Stimulated activated naive CD8-positive, alpha-beta T cell treated with anti-CD3 and anti-CD28 coated beads, Interleukin-15, amount 100 ng/mL, for 72 hours (primary cell): ENCODE results near the gene PLCB2.

Experiments used
- ATAC-seq: fragments of 150-1000 bp; cut with Tn5 transposase; 2 replicates; pipeline ENCODE4 v1.10.0; 2021; ENCODE audit warnings: mild to moderate bottlenecking, moderate library complexity
- DNase-seq, 2 donors: peaks; one replicate each; pipeline ENCODE4 v3.0.0; 2021 to 2022
- H3K27ac Mint-ChIP-seq, 2 donors: one replicate each; pipeline ENCODE4 v1.8.0; 2022; ENCODE audit warnings: mild to moderate bottlenecking in 2 of 2, mixed read lengths in 2 of 2, moderate library complexity in 2 of 2
- H3K27me3 Mint-ChIP-seq: one replicate; pipeline ENCODE4 v1.8.0; 2022; ENCODE audit warnings: mixed read lengths
- H3K4me1 Mint-ChIP-seq: one replicate; pipeline ENCODE4 v1.8.0; 2022; ENCODE audit warnings: mild to moderate bottlenecking, mixed read lengths
- H3K4me3 Mint-ChIP-seq, 2 donors: one replicate each; pipeline ENCODE4 v1.8.0; 2022; ENCODE audit warnings: mild to moderate bottlenecking in 2 of 2, mixed read lengths in 2 of 2, moderate library complexity in 1 of 2
- H3K9me3 Mint-ChIP-seq, 2 donors: one replicate each; pipeline ENCODE4 v1.8.0; 2022; ENCODE audit warnings: mixed read lengths in 2 of 2

The PLCB2 gene

GRCh38 chr15:40345225-40345866, 37.6 kb upstream of the PLCB2 start:
- H3K9me3 Mint-ChIP-seq, result no peaks in the 10 kb centered on the region
- ATAC-seq, result no peak
- no peak for DNase-seq
- peaks cover 6% of the 10 kb centered on the region for H3K4me1 Mint-ChIP-seq
- no peak overlapping the region for H3K4me3 Mint-ChIP-seq
- no peak overlapping the region for H3K27ac Mint-ChIP-seq
- no peaks in the 10 kb centered on the region for H3K27me3 Mint-ChIP-seq

- H3K27ac Mint-ChIP-seq, result no peak overlapping the region
- H3K4me3 Mint-ChIP-seq, result no peak overlapping the region
- no peaks in the 10 kb centered on the region for H3K27me3 Mint-ChIP-seq
- H3K9me3 Mint-ChIP-seq, result no peaks in the 10 kb centered on the region
- peaks cover 6% of the 10 kb centered on the region for H3K4me1 Mint-ChIP-seq
- DNase-seq (peak; percentile 59 to 72), ATAC-seq (peak; percentile 77)
Measured at GRCh38 chr15:40344631-40345120, 36.9 kb upstream of the PLCB2 start.

- Mint-ChIP-seq H3K4me1 (peaks cover 6% of the 10 kb centered on the region), H3K27me3 (no peaks in the 10 kb centered on the region), H3K4me3 (no peak overlapping the region), H3K9me3 (no peaks in the 10 kb centered on the region), H3K27ac (no peak overlapping the region)
- no peak for ATAC-seq
- no peak for DNase-seq
Measured at GRCh38 chr15:40344217-40344616, 36.5 kb upstream of the PLCB2 start.

- H3K9me3 Mint-ChIP-seq, result no peaks in the 10 kb centered on the region
- DNase-seq (no peak), ATAC-seq (no peak)
- no peak overlapping the region for H3K27ac Mint-ChIP-seq
- no peak overlapping the region for H3K4me3 Mint-ChIP-seq
- H3K27me3 Mint-ChIP-seq, result no peaks in the 10 kb centered on the region
- H3K4me1 Mint-ChIP-seq, result peaks cover 6% of the 10 kb centered on the region
Measured at GRCh38 chr15:40343512-40343911, 35.8 kb upstream of the PLCB2 start.

GRCh38 chr15:40342416-40343320, 34.9 kb upstream of the PLCB2 start:
- Mint-ChIP-seq H3K27ac (no peak overlapping the region), H3K9me3 (no peaks in the 10 kb centered on the region), H3K27me3 (no peaks in the 10 kb centered on the region), H3K4me1 (peaks cover 13% of the 10 kb centered on the region), H3K4me3 (no peak overlapping the region)
- ATAC-seq (no peak), DNase-seq (no peak)

GRCh38 chr15:40340740-40341400, 33.1 kb upstream of the PLCB2 start, which contains the start of gene CCDC9B:
Gene CCDC9B (minus strand): TSS chr15:40340939. CDS start chr15:40340819, 120 bp downstream.
- no peak for ATAC-seq
- Mint-ChIP-seq H3K9me3 (no peaks in the 10 kb centered on the region), H3K4me3 (no peak within 1 kb of the TSS), H3K4me1 (peaks cover 20% of the 10 kb centered on the region), H3K27me3 (no peaks in the 10 kb centered on the region), H3K27ac (peak within 1 kb of the TSS in 1 of 2 donors; percentile 43)
- DNase-seq, result no peak

- ATAC-seq (no peak), DNase-seq (no peak)
- H3K9me3 Mint-ChIP-seq, result no peaks in the 10 kb centered on the region
- no peaks in the 10 kb centered on the region for H3K27me3 Mint-ChIP-seq
- peaks cover 23% of the 10 kb centered on the region for H3K4me1 Mint-ChIP-seq
- no peak overlapping the region for H3K4me3 Mint-ChIP-seq
- peak overlapping the region in 1 of 2 donors; percentile 43 for H3K27ac Mint-ChIP-seq
Measured at GRCh38 chr15:40340038-40340739, 32.5 kb upstream of the PLCB2 start.

- Mint-ChIP-seq H3K27ac (no peak overlapping the region), H3K4me1 (peaks cover 27% of the 10 kb centered on the region), H3K4me3 (no peak overlapping the region), H3K9me3 (no peaks in the 10 kb centered on the region), H3K27me3 (no peaks in the 10 kb centered on the region)
- DNase-seq (no peak), ATAC-seq (no peak)
Measured at GRCh38 chr15:40339621-40339945, 31.8 kb upstream of the PLCB2 start.

GRCh38 chr15:40338921-40339620, 31.3 kb upstream of the PLCB2 start:
- Mint-ChIP-seq H3K4me1 (peaks cover 27% of the 10 kb centered on the region), H3K9me3 (no peaks in the 10 kb centered on the region), H3K27me3 (no peaks in the 10 kb centered on the region), H3K4me3 (no peak overlapping the region), H3K27ac (no peak overlapping the region)
- DNase-seq (no peak), ATAC-seq (no peak)

GRCh38 chr15:40338041-40338657, 30.4 kb upstream of the PLCB2 start:
- ATAC-seq, result peak; percentile 89
- peak; percentile 70 to 78 for DNase-seq
- H3K4me1 Mint-ChIP-seq, result peaks cover 35% of the 10 kb centered on the region
- no peaks in the 10 kb centered on the region for H3K27me3 Mint-ChIP-seq
- H3K4me3 Mint-ChIP-seq, result no peak overlapping the region
- no peak overlapping the region for H3K27ac Mint-ChIP-seq
- H3K9me3 Mint-ChIP-seq, result no peaks in the 10 kb centered on the region

GRCh38 chr15:40337597-40337996, 29.9 kb upstream of the PLCB2 start:
- ATAC-seq (no peak), DNase-seq (no peak)
- H3K4me1 Mint-ChIP-seq, result peaks cover 35% of the 10 kb centered on the region
- no peaks in the 10 kb centered on the region for H3K9me3 Mint-ChIP-seq
- no peaks in the 10 kb centered on the region for H3K27me3 Mint-ChIP-seq
- no peak overlapping the region for H3K27ac Mint-ChIP-seq
- H3K4me3 Mint-ChIP-seq, result no peak overlapping the region

GRCh38 chr15:40336744-40337122, 29.0 kb upstream of the PLCB2 start:
- ATAC-seq (no peak), DNase-seq (no peak)
- Mint-ChIP-seq H3K4me1 (peaks cover 35% of the 10 kb centered on the region), H3K4me3 (no peak overlapping the region), H3K9me3 (no peaks in the 10 kb centered on the region), H3K27ac (peak overlapping the region in 1 of 2 donors; percentile 24), H3K27me3 (no peaks in the 10 kb centered on the region)

GRCh38 chr15:40335938-40336743, 28.4 kb upstream of the PLCB2 start:
- Mint-ChIP-seq H3K4me1 (peaks cover 35% of the 10 kb centered on the region), H3K27me3 (no peaks in the 10 kb centered on the region), H3K4me3 (no peak overlapping the region), H3K9me3 (no peaks in the 10 kb centered on the region), H3K27ac (no peak overlapping the region)
- no peak for DNase-seq
- ATAC-seq, result no peak
